Muscle of leg (tissue), 11 donors: ENCODE data around the gene GSTP1. TPM values are rescaled to one million over a fixed set of nuclear protein-coding genes. Genes with fewer than 3 reads are reported as not detected.
"Not testable (repeated sequence)": the region's sequence is repeated elsewhere in the genome, so short reads cannot be mapped to it uniquely, and the experiment has no call there.

ENCODE experiments used
- DNase-seq: peaks from one replicate; pipeline ENCODE4 v3.0.0; 2013
- H3K27ac ChIP-seq: one replicate; pipeline ENCODE4 v1.5.1; 2013; ENCODE audit warnings: mild to moderate bottlenecking, low read length, control low read depth
- H3K27me3 ChIP-seq: one replicate; pipeline ENCODE4 v1.6.1; 2013; ENCODE audit warnings: low read length; ENCODE audit not compliant: control insufficient read depth, insufficient read depth
- H3K36me3 ChIP-seq: one replicate; pipeline ENCODE4 v1.6.1; 2013; ENCODE audit warnings: low read length; ENCODE audit not compliant: control insufficient read depth, insufficient read depth
- H3K4me1 ChIP-seq: one replicate; pipeline ENCODE4 v1.6.1; 2013; ENCODE audit warnings: low read length; ENCODE audit not compliant: control insufficient read depth, insufficient read depth
- H3K4me3 ChIP-seq: one replicate; pipeline ENCODE4 v1.5.1; 2013; ENCODE audit warnings: low read length, control low read depth
- H3K9me3 ChIP-seq: replicated peaks from 2 replicates; pipeline ENCODE4 v1.6.1; 2013; ENCODE audit warnings: low read depth, low read length; ENCODE audit not compliant: control insufficient read depth
- WGBS: methylation state at CpG from one replicate; pipeline ENCODE4 v1.1.5; 2013; ENCODE audit warnings: missing lambda C conversion rate; ENCODE audit not compliant: insufficient coverage; 5-methylcytosine and 5-hydroxymethylcytosine counted together
- polyA plus RNA-seq, 8 donors: library from polyadenylated mRNA; unstranded; fragments of 120-200 nt; gene quantifications; one replicate each; pipeline versions ENCODE4 v1.2.1 to v1.2.3, GENCODE V29; 2013; ENCODE audit warnings: inconsistent platforms in 1 of 8, low replicate concordance in 1 of 8; ENCODE audit not compliant: insufficient read length in 8 of 8, insufficient read depth in 1 of 8
- total RNA-seq: library from RNA; stranded (reverse); fragments of 120-200 nt; gene quantifications from one replicate; pipeline ENCODE4 v1.2.4, GENCODE V29; 2013

Gene GSTP1
- total and polyA plus RNA-seq, 9 donors = 232 to 335 (median 277) TPM

GRCh38 chr11:67604119-67604518 lies 20.5 kb downstream of the GSTP1 start:
- H3K4me1 ChIP-seq = peaks cover 17% of the 10 kb centered on the region
- peaks cover 10% of the 10 kb centered on the region for H3K36me3 ChIP-seq
- H3K27ac ChIP-seq, H3K4me3 ChIP-seq, H3K9me3 ChIP-seq, DNase-seq: not testable (repeated sequence)
- 37% methylated on average over 2 of the region's 4 CpGs for WGBS
- peaks cover 16% of the 10 kb centered on the region for H3K27me3 ChIP-seq

- DNase-seq = peak; percentile 5
- Histone ChIP-seq H3K4me3 (no peak overlapping the region), H3K9me3 (no peaks in the 10 kb centered on the region), H3K27me3 (peaks cover 16% of the 10 kb centered on the region), H3K4me1 (peaks cover 17% of the 10 kb centered on the region), H3K27ac (no peak overlapping the region), H3K36me3 (peaks cover 16% of the 10 kb centered on the region)
- WGBS = 88% methylated on average over 2 of the region's 2 CpGs
Measured at GRCh38 chr11:67604815-67605214, 21.2 kb downstream of the GSTP1 start.

GRCh38 chr11:67605231-67606011 lies 21.8 kb downstream of the GSTP1 start:
- H3K4me1 ChIP-seq = peaks cover 17% of the 10 kb centered on the region
- H3K9me3 ChIP-seq = no peaks in the 10 kb centered on the region
- H3K27me3 ChIP-seq = peaks cover 12% of the 10 kb centered on the region
- no peak overlapping the region for H3K27ac ChIP-seq
- H3K36me3 ChIP-seq = peaks cover 19% of the 10 kb centered on the region
- H3K4me3 ChIP-seq = no peak overlapping the region
- DNase-seq = peak; percentile 7
- 55% methylated on average over 6 of the region's 11 CpGs for WGBS

GRCh38 chr11:67606093-67606491 lies 22.5 kb downstream of the GSTP1 start:
- Histone ChIP-seq H3K9me3 (no peaks in the 10 kb centered on the region), H3K27ac (no peak overlapping the region), H3K4me3 (peak overlapping the region; percentile 100), H3K36me3 (peaks cover 26% of the 10 kb centered on the region), H3K27me3 (peaks cover 8% of the 10 kb centered on the region), H3K4me1 (peaks cover 17% of the 10 kb centered on the region)
- peak; percentile 31 for DNase-seq
- 41% methylated on average over 15 of the region's 17 CpGs for WGBS

GRCh38 chr11:67606492-67607295 lies 23.1 kb downstream of the GSTP1 start, which contains the start of gene NDUFV1:
Gene NDUFV1 (plus strand): TSS chr11:67606936. CDS start chr11:67607005, 69 bp downstream.
- H3K27me3 ChIP-seq = peaks cover 7% of the 10 kb centered on the region
- H3K36me3 ChIP-seq = peaks cover 32% of the 10 kb centered on the region
- WGBS = under 1% methylated on average over 61 of the region's 69 CpGs
- H3K4me1 ChIP-seq = peaks cover 17% of the 10 kb centered on the region
- H3K27ac ChIP-seq = peak within 1 kb of the TSS; percentile 62
- no peaks in the 10 kb centered on the region for H3K9me3 ChIP-seq
- DNase-seq = peak; percentile 99
- H3K4me3 ChIP-seq = peak within 1 kb of the TSS; percentile 100

- 0% methylated on average over 1 of the region's 9 CpGs for WGBS
- peaks cover 7% of the 10 kb centered on the region for H3K27me3 ChIP-seq
- no peak for DNase-seq
- peaks cover 39% of the 10 kb centered on the region for H3K36me3 ChIP-seq
- H3K27ac ChIP-seq = no peak overlapping the region
- H3K4me3 ChIP-seq = peak overlapping the region; percentile 100
- H3K4me1 ChIP-seq = peaks cover 17% of the 10 kb centered on the region
- no peaks in the 10 kb centered on the region for H3K9me3 ChIP-seq
Measured at GRCh38 chr11:67607507-67607906, 23.9 kb downstream of the GSTP1 start.

GRCh38 chr11:67608486-67608885 lies 24.9 kb downstream of the GSTP1 start:
- H3K9me3 ChIP-seq = no peaks in the 10 kb centered on the region
- DNase-seq = no peak
- peaks cover 48% of the 10 kb centered on the region for H3K36me3 ChIP-seq
- H3K4me1 ChIP-seq = peaks cover 17% of the 10 kb centered on the region
- H3K27ac ChIP-seq = no peak overlapping the region
- H3K4me3 ChIP-seq = no peak overlapping the region
- WGBS = 88% methylated on average over 6 of the region's 8 CpGs
- H3K27me3 ChIP-seq = peaks cover 3% of the 10 kb centered on the region

- DNase-seq = no peak
- Histone ChIP-seq H3K4me3 (no peak overlapping the region), H3K27me3 (peaks cover 2% of the 10 kb centered on the region), H3K36me3 (peaks cover 48% of the 10 kb centered on the region), H3K9me3 (no peaks in the 10 kb centered on the region), H3K27ac (no peak overlapping the region), H3K4me1 (peaks cover 25% of the 10 kb centered on the region)
- 91% methylated on average over 8 of the region's 10 CpGs for WGBS
Measured at GRCh38 chr11:67609316-67609715, 25.7 kb downstream of the GSTP1 start.

GRCh38 chr11:67610302-67610868 lies 26.8 kb downstream of the GSTP1 start:
- H3K9me3 ChIP-seq = no peaks in the 10 kb centered on the region
- no peak overlapping the region for H3K27ac ChIP-seq
- 89% methylated on average over 9 of the region's 15 CpGs for WGBS
- H3K4me3 ChIP-seq = no peak overlapping the region
- peaks cover 48% of the 10 kb centered on the region for H3K36me3 ChIP-seq
- H3K27me3 ChIP-seq = peaks cover 4% of the 10 kb centered on the region
- H3K4me1 ChIP-seq = peaks cover 29% of the 10 kb centered on the region
- DNase-seq = no peak

- Histone ChIP-seq H3K27ac (no peak overlapping the region), H3K4me1 (peaks cover 33% of the 10 kb centered on the region), H3K27me3 (peaks cover 11% of the 10 kb centered on the region), H3K4me3 (no peak overlapping the region), H3K36me3 (peaks cover 48% of the 10 kb centered on the region), H3K9me3 (no peaks in the 10 kb centered on the region)
- peak; percentile 2 for DNase-seq
- WGBS = 89% methylated on average over 14 of the region's 14 CpGs
Measured at GRCh38 chr11:67611165-67611564, 27.6 kb downstream of the GSTP1 start.
